Stimulated activated CD8-positive, alpha-beta memory T cell treated with anti-CD3 and anti-CD28 coated beads, Interleukin-12 subunit alpha, Interleukin-12 subunit beta, amount 100 ng/mL, for 24 hours (primary cell): Measurements from ENCODE around the gene SHISA9.

Experiments used
- DNase-seq: peaks from one replicate; pipeline ENCODE4 v3.0.0-alpha.2; 2020; ENCODE audit errors: extremely low read depth

Gene SHISA9

GRCh38 chr16:13021996-13022395, 120.6 kb downstream of the SHISA9 start:
- no peak for DNase-seq

- DNase-seq: no peak
Observed at GRCh38 chr16:13029786-13030185, 128.4 kb downstream of the SHISA9 start.

- DNase-seq: no peak
Observed at GRCh38 chr16:13030769-13031168, 129.4 kb downstream of the SHISA9 start.

DNA sequence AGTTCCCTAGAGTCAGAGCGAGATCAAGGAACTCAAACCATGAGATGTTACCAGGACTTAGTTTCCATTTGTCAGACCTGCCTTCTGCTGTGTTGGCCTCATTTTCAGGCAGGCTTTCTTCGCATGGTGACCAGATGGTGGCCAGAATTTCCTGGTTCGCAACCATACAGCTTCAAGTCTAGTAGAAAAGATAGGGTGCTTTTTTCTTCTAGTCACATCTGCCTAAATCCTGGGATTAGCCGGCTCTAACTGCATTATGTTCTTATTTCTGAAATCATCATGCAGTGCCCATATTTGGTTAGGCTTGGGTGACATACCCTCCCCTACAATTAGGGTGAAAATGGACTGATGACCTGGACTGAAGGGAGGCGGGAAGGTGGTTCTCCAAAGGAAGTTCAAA, 131.5 kb downstream of the SHISA9 start:
- no peak for DNase-seq

GRCh38 chr16:13036600-13036999, 135.2 kb downstream of the SHISA9 start:
- no peak for DNase-seq

- DNase-seq: no peak
Observed at GRCh38 chr16:13038591-13038990, 137.2 kb downstream of the SHISA9 start.

GRCh38 chr16:13039526-13039925, 138.1 kb downstream of the SHISA9 start:
- DNase-seq: no peak

DNA sequence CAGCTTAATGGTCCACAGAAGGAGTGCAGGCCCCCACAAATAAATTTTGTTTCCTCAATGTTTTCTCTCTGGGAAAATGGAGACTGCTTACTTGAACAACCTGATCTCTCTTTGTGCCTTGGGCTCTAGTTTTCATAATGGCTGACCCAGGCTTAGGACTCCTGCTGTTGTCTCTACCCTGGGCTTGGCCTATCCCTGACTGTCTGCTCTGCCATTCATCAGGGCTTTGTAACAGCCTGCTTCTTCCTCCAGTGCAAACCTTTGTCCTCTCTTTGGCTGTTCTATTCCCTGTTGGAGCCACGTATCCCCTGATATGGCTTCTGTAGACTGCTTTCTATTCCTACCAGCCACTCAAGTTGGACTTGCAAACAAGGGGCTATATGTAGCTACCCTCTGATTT, 139.8 kb downstream of the SHISA9 start:
- DNase-seq: no peak

DNA sequence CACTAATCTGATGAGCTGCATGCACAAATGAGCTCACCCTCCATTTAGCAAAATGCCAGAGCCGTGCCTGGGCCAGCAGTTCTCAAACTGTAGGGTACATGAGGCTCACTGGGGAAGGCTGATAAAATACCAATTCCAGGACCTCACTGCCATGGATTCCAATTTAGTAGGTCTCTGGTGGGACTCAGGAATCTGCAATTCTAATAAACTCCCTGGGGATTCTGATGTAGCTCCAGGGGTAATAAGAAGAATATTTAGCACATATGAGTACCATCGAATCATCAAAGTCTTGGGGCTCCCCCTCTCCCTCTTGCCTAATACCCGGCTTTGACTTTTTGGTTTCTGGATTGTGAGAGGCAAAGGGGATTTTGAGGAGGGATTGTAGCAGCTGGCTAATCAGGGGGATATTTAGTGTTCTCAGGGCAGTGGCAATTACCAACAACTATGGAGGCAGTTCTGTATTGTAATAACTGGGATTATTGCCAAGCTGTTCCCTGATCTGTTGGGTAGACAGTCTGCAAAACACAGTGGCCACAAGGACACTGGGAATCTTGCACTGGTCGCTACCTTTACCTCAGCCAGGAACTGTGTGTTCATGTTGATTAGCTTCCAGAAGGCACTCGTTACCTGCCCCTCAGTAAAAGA, 140.4 kb downstream of the SHISA9 start:
- no peak for DNase-seq

GRCh38 chr16:13042291-13042685, 140.9 kb downstream of the SHISA9 start:
- no peak for DNase-seq

DNA sequence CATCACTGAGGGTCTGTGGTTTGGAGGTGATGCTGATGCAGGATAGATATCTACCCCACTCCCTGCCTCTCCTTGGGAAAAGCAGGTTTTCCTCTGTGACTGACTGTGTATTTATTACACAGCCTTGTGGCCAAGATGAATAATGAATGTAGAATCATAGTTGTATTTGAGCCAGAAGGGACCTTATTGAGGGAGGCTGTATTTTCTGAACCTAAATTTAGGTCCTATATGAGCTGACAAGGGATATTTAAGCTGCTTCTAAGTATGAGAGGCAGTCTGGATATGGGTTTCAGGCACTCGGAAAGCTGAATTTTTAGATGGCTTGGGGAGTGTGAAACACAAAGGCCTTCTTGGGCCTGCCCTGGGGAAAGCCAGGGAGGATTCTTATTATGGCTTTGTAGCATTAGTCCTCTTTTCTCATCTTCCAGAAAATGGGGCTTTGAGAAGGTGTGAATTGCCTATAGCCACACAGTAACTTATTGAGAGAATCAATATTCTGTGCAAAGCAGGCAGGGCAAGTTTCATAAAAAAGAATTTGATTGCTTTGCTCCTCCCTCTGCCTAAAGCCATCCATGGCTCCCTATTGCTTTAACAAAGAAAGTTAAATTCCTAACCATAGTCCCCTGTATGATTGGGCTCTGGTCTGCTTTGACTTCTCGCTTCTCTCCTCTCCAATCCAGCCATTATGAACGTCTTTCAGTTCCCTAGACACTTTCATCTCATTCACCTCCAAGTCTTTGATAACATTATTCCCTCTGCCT, 144.8 kb downstream of the SHISA9 start:
- DNase-seq: no peak

DNA sequence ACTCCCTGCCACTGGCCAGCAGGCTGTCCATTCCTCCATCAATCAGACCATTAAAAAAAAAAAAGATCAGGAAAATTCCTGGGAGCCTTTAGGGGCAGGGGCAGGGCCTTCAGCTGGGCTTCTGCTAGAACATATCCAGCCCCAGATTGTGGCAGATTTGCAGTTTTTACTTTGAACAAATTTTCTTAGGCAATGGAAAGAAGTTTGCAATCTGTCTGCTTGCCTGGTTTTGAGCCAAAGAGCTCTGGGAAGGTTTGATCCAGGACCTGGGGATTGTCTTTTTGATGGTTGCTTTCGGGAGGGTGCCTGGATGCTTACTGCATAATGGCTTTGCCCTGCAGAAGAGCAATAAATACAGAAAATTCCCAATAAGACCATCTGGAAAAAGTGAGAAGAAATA, 145.9 kb downstream of the SHISA9 start:
- DNase-seq: no peak

DNA sequence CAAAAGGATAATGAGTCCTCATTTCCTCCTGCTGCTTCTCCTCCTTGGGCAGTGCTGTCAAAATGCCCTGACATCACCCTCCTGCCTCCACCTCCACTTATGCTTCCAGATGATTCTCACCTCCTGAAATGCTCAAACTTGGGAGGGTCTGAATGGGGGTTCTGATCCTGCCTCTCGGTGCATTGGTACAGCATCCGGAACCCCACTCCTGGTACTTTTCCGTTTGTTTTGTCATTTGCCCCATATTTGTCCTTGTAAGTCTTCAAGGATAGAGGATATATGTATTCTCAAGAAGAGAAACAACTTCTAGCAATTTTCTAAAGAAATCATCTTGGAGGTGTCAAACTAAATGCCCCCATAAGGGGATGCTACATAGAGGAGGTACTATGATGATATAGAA, 148.3 kb downstream of the SHISA9 start:
- DNase-seq: no peak

GRCh38 chr16:13052431-13052830, 151.0 kb downstream of the SHISA9 start:
- no peak for DNase-seq

- DNase-seq: no peak
Observed at GRCh38 chr16:13055480-13055879, 154.1 kb downstream of the SHISA9 start.

DNA sequence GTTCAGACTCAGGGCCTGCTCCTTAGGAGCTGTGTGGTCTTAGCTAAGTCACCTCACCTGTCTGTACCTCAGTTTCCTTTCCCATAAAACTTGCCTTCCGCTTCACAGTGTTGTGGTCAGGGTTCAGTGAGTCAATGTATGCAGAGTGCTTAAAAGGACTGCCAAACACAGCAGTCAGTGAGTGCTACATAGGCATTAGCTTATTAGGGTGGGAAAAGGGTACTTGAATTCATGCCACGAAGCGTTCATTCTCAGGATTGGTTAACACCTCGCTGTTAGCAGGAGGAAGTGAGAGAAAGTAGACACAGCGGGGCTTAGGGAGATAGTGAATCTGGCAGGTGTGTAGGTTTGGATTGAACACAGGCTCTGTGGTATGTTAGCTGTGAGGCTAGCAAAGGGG, 155.2 kb downstream of the SHISA9 start:
- DNase-seq: no peak

- no peak for DNase-seq
Observed at GRCh38 chr16:13060932-13061331, 159.5 kb downstream of the SHISA9 start.

DNA sequence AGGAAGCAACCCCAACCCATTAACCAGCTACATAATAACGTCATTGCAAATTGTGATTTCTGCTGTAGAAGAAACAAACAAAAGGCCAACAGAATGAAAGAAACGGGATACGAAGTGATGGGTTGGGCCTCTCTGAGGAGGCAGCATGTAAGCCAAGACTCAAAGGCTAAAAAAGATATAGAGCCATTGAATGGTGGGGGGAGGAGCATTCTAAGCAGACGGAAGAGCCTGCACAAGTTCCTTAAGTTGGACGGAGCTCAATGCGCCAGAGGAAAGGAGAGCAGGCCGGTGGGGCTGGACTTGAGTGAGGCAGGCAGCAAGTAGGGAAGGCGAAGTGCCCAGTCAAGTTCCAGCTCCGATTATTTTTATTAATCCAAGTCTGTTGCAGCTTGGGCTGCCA, 160.3 kb downstream of the SHISA9 start:
- no peak for DNase-seq

DNA sequence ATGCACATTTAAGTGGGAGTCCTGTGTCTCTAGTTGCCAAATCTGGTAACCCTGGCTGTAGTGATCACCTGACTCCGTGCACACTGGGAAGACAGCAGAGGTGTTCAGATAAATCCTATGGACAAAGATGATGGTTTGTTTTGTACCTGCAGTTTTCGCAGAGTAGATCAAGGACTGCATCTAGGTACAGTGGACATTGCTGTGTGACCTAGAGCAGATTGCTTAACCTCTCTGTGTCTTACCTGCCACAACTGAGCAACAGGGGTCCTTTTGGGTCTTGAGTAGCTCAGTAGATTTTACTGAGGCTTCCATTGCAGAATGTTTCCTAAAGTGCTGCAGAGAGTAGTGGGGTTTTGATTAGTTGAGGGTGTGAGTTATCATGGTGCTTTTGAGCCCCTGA, 160.8 kb downstream of the SHISA9 start:
- no peak for DNase-seq

DNA sequence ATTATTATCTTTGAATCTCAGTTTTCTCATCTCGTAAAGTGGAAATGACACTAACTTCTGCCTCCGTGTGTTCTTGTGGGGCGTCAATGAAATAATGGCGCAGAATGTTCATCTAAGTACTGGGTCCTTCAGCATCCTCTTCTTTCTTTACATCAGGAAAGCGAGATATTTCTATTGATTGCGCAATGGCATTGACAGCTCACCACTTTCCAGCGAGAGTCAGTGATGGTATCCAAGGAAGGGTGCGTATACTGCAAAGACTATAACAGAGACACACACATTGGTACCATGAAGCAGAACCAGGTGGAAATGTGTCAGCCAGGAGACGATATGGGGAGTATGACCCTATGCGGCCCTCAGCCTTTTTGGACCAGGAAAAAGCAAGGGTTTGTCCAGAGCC, 162.1 kb downstream of the SHISA9 start:
- DNase-seq: no peak

- DNase-seq: no peak
Observed at GRCh38 chr16:13064821-13065220, 163.4 kb downstream of the SHISA9 start.

- no peak for DNase-seq
Observed at GRCh38 chr16:13067648-13068047, 166.2 kb downstream of the SHISA9 start.

- DNase-seq: no peak
Observed at GRCh38 chr16:13068912-13069583, 167.7 kb downstream of the SHISA9 start.
